ENCODE data around the gene TNKS2. TPM values are rescaled to one million over a fixed set of nuclear protein-coding genes. Genes with fewer than 3 reads are reported as not detected.
"Not testable (repeated sequence)": the region's sequence is repeated elsewhere in the genome, so short reads cannot be mapped to it uniquely, and the experiment has no call there.

TNKS2 gene
- total RNA-seq, 3 donors from 2014 or later (not counting 1 experiment from before 2014, with no cell fraction given) = 47.0 to 50.9 (median 47.9) TPM

GRCh38 chr10:91803386-91804125 is 5.3 kb downstream of the TNKS2 start:
- Mint-ChIP-seq H3K36me3 (no peaks in the 10 kb centered on the region), H3K9me3 (no peaks in the 10 kb centered on the region), H3K27ac (peak overlapping the region; percentile 30 to 76), H3K27me3 (ENCODE audit: low read depth in 2 of 2) (no peaks in the 10 kb centered on the region), H3K4me3 (no peak overlapping the region), H3K4me1 (peaks cover 79 to 83% of the 10 kb centered on the region in 2 donors)
- DNase-seq (no peak), ATAC-seq (peak in 1 of 3 donors; percentile 7)
- H3K27me3 ChIP-seq (ENCODE audit: control insufficient read depth, insufficient read depth, low read length) = no peaks in the 10 kb centered on the region
- TF ChIP-seq CTCF (IDR thresholded peaks at IDR 0.05) = no peak
- no peak overlapping the region for H3K4me3 ChIP-seq (ENCODE audit: low read length)
- H3K27ac ChIP-seq (ENCODE audit: low read length) = no peak overlapping the region
- WGBS (ENCODE audit: insufficient coverage) = 94% methylated on average over 3 of the region's 3 CpGs
- H3K9me3 ChIP-seq (ENCODE audit: control insufficient read depth, insufficient read depth, low read length) = no peaks in the 10 kb centered on the region
- peaks cover 9% of the 10 kb centered on the region for H3K36me3 ChIP-seq (ENCODE audit: control insufficient read depth, insufficient read depth, low read length)
- H3K4me1 ChIP-seq (ENCODE audit: control insufficient read depth, insufficient read depth, low read length) = peaks cover 9% of the 10 kb centered on the region
- intact Hi-C loops (cut with micrococcal nuclease) = no loop called here

GRCh38 chr10:91804126-91804510 is 5.9 kb downstream of the TNKS2 start:
- H3K9me3 ChIP-seq (ENCODE audit: control insufficient read depth, insufficient read depth, low read length) = no peaks in the 10 kb centered on the region
- Mint-ChIP-seq H3K36me3 (no peaks in the 10 kb centered on the region), H3K27me3 (ENCODE audit: low read depth in 2 of 2) (no peaks in the 10 kb centered on the region), H3K4me3 (no peak overlapping the region), H3K4me1 (peaks cover 77 to 80% of the 10 kb centered on the region in 2 donors), H3K27ac (peak overlapping the region; percentile 30 to 76), H3K9me3 (no peaks in the 10 kb centered on the region)
- H3K27me3 ChIP-seq (ENCODE audit: control insufficient read depth, insufficient read depth, low read length) = no peaks in the 10 kb centered on the region
- H3K27ac ChIP-seq (ENCODE audit: low read length) = peak overlapping the region; percentile 27
- H3K4me3 ChIP-seq (ENCODE audit: low read length) = no peak overlapping the region
- H3K4me1 ChIP-seq (ENCODE audit: control insufficient read depth, insufficient read depth, low read length) = peaks cover 9% of the 10 kb centered on the region
- intact Hi-C loops (cut with micrococcal nuclease) = no loop called here
- DNase-seq (no peak), ATAC-seq (peak; percentile 58 to 85 (median 69))
- TF ChIP-seq CTCF (IDR thresholded peaks at IDR 0.05) = no peak
- H3K36me3 ChIP-seq (ENCODE audit: control insufficient read depth, insufficient read depth, low read length) = peaks cover 9% of the 10 kb centered on the region

GRCh38 chr10:91805110-91805838 is 7.0 kb downstream of the TNKS2 start:
- Histone ChIP-seq H3K27me3 (ENCODE audit: control insufficient read depth, insufficient read depth, low read length) (no peaks in the 10 kb centered on the region), H3K4me3 (ENCODE audit: low read length) (no peak overlapping the region), H3K36me3 (ENCODE audit: control insufficient read depth, insufficient read depth, low read length) (peaks cover 9% of the 10 kb centered on the region), H3K9me3 (ENCODE audit: control insufficient read depth, insufficient read depth, low read length) (no peaks in the 10 kb centered on the region), H3K4me1 (ENCODE audit: control insufficient read depth, insufficient read depth, low read length) (peaks cover 9% of the 10 kb centered on the region), H3K27ac (ENCODE audit: low read length) (no peak overlapping the region)
- no peaks in the 10 kb centered on the region for H3K36me3 Mint-ChIP-seq
- no peaks in the 10 kb centered on the region for H3K27me3 Mint-ChIP-seq (ENCODE audit: low read depth in 2 of 2)
- no peak for DNase-seq
- peaks cover 66 to 69% of the 10 kb centered on the region in 2 donors for H3K4me1 Mint-ChIP-seq
- H3K27ac Mint-ChIP-seq = peak overlapping the region; percentile 30 to 76
- no peak overlapping the region for H3K4me3 Mint-ChIP-seq
- intact Hi-C loops (cut with micrococcal nuclease) = no loop called here
- TF ChIP-seq CTCF (IDR thresholded peaks at IDR 0.05) = no peak
- 100% methylated on average over 2 of the region's 2 CpGs for WGBS (ENCODE audit: insufficient coverage)
- no peaks in the 10 kb centered on the region for H3K9me3 Mint-ChIP-seq
- ATAC-seq = no peak

GRCh38 chr10:91807264-91807663 is 9.0 kb downstream of the TNKS2 start:
- 95% methylated on average over 14 of the region's 14 CpGs for WGBS (ENCODE audit: insufficient coverage)
- H3K4me3 ChIP-seq (ENCODE audit: low read length); DNase-seq; H3K4me3 Mint-ChIP-seq; H3K27me3 Mint-ChIP-seq (ENCODE audit: low read depth in 2 of 2); intact Hi-C loops (cut with micrococcal nuclease); H3K27ac Mint-ChIP-seq; H3K9me3 ChIP-seq (ENCODE audit: control insufficient read depth, insufficient read depth, low read length); H3K4me1 ChIP-seq (ENCODE audit: control insufficient read depth, insufficient read depth, low read length); H3K9me3 Mint-ChIP-seq; H3K27ac ChIP-seq (ENCODE audit: low read length); H3K36me3 ChIP-seq (ENCODE audit: control insufficient read depth, insufficient read depth, low read length); H3K27me3 ChIP-seq (ENCODE audit: control insufficient read depth, insufficient read depth, low read length); H3K36me3 Mint-ChIP-seq: not testable (repeated sequence)
- ATAC-seq = peak in 2 of 3 donors; percentile 43 to 46
- H3K4me1 Mint-ChIP-seq = peaks cover 57 to 62% of the 10 kb centered on the region in 2 donors
